ENCODE data around the gene SHKBP1.
A peak's percentile ranks its signal among the peaks of the same experiment; 100 is the strongest.
"Not testable (repeated sequence)": the region's sequence is repeated elsewhere in the genome, so short reads cannot be mapped to it uniquely, and the experiment has no call there.

SHKBP1 gene

DNA sequence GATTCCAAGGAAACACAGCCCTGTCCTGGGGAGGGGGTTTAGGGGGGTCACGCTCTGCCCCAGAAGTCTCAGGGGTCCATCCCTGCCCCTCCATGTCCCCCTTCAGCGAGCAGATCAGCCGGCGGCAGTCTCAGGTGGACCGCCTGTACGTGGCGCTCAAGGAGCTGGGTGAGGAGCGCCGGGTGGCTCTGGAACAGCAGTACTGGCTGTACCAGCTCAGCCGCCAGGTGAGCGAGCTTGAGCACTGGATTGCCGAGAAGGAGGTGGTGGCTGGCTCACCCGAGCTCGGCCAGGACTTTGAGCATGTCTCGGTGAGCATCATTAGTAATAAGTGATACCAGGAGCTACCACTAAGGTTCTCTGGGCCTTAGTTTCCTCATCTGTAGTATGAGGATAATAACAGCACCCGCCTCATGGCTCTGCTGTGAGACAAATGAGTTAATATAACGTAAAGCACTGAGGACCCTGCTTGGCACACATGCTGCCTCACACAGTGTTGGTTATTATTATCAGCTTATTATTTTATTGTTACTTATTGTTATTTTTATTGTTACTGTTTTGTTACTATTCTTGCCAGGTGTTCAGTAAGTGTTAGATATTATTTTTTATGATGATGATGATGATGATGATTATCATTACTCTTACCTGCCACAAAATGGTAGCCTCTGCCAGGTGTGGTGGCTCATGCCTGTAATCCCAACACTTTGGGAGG lies 20.5 kb upstream of the SHKBP1 start:
- no peak for DNase-seq

DNA sequence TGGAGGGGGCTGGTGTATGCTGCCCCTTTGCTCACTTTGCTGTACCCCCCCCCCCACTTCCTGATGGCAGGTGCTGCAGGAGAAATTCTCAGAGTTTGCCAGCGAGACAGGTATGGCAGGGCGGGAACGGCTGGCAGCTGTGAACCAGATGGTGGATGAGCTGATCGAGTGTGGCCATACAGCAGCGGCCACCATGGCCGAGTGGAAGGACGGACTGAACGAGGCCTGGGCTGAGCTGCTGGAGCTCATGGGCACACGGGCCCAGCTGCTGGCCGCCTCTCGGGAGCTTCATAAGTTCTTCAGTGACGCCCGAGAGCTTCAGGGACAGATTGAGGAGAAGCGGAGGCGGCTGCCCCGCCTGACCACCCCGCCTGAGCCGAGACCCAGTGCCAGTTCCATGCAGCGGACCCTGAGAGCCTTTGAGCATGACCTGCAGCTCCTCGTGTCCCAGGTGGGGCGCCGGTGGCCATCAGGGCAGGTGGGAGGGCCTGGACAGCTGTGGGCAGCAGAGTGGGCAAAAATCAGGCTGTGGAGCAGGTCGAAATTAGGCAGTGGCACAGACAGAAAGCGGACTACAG lies 19.6 kb upstream of the SHKBP1 start:
- DNase-seq: no peak

DNA sequence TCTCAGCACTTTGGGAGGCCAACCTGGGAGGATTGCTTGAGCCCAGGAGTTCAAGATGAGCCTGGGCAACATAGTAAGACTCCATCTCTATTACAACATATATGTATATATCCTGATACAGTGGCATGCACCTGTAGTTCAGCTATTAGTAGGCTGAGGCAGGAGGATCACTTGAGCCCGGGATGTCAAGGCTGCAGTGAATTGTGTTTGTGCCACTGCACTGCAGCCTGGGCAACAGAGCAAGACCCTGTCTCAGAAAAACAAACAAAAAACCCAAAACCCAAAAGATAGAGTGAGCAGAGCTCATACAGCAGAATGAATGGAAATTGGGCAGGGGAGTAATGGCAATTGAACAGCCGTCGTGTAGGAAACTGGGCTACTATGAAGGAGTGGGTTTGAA lies 17.3 kb upstream of the SHKBP1 start:
- DNase-seq: no peak

DNA sequence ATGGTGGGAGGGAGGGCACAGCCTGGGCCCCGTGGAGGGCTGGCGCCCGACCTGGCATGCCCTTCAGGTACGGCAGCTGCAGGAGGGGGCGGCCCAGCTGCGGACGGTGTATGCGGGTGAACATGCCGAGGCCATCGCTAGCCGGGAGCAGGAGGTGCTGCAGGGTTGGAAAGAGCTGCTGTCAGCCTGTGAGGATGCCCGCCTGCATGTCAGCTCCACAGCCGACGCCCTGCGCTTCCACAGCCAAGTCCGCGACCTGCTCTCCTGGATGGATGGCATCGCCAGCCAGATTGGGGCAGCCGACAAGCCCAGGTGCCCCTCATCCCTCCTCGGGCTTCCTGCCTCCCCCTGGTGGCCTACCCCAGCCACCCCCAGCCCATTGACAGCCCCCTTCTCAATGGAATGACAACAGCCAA lies 16.6 kb upstream of the SHKBP1 start:
- DNase-seq: no peak

DNA sequence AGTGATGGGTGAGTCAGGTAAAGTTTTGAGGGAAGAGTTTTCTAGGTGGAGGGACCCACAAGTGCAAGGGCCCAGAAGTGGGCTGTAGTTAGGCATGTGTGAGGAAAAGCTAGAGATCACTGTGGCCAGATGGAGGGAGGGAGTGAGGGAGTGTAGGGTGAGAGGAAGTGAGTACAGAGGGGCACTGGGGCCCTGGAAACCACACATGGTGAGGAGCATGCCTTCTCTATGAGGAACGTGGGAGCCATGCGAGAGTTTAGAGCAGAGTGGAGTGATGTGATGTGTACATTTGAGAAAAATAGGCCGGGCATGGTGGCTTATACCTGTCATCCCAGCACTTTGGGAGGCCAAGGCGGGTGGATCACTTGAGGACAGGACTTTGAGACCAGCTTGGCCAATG lies 14.7 kb upstream of the SHKBP1 start:
- no peak for DNase-seq

DNA sequence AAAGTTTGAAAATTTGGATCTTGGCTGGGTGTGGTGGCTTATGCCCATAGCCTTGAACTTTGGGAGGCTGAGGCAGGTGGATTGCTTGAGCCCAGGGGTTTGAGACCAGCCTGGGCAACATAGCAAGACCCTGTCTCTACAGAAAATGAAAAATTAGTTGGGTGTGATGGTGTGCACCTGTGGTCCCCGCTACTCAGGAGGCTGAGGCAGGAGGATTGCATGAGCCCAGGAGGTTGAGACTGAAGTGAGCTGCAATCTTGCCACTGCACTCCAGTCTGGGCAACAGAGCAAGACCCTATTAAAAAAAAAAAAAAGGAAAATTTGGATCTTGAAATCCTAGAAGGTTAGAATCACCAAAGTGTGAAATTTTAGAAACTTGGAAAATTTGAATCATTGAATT lies 12.1 kb upstream of the SHKBP1 start:
- DNase-seq: not testable (repeated sequence)

DNA sequence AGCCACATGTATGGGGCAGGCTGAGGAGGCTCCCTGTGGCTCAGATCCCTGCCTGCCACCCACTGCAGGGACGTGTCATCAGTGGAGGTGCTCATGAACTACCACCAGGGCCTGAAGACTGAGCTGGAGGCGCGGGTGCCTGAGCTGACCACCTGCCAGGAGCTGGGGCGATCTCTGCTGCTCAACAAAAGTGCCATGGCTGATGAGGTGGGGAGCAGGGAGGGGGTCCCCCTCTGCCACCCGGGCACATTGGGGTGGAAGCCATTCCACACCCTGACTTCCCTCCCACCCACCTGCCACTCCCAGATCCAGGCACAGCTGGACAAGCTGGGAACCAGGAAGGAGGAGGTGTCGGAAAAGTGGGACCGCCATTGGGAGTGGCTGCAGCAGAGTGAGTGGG lies 11.3 kb upstream of the SHKBP1 start:
- no peak for DNase-seq

DNA sequence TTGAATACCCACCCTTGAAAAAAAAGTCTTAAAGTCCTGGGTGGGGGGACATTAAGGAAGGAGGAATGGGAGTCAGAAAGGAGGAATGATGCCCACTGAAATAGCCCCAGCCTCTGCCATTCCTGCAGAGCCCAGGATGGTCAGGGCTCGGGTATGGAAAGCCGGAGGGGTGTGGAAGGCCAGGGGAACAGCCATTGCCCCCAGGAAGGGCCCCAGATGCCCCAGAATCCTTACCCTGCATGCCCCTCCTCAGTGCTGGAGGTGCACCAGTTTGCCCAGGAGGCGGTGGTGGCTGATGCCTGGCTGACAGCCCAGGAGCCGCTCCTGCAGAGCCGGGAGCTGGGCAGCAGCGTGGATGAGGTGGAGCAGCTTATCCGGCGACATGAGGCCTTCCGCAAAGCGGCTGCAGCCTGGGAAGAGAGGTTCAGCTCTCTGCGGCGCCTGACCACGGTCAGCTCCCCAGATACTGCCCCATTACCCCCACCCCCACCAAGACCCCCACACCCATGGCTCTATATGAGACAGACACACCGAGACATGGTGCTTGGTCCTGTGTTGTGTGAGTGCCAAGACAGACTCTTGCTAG lies 10.7 kb upstream of the SHKBP1 start:
- DNase-seq: no peak

DNA sequence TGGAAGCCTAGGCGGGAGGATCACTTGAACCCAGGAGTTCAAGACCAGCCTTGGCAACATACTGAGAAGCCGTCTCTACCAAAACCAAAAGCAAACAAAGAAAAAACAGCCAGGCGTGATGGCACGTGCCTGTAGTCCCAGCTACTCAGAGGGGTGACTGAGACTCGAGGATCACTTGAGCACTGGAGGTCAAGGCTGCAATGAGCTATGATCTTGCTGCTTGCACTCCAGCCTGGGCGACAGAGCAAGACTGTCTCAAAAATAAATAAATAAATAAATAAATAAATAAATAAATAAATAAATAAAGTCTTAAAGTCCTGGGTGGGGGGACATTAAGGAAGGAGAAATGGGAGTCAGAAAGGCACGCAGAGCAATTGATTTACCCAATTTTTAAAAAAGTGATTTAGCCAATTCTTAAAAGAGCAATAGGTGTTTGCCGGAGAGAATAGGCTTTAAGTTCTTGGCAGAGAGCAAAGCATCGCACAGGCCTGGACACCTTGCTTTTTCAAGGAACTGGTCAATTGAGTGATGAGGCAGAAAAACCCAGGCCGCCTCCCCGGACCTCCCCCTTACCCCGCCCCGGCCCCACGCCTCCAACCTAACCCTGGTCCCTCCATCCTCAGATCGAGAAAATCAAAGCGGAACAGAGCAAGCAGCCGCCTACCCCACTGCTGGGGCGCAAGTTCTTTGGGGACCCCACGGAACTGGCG lies 9.5 kb upstream of the SHKBP1 start:
- DNase-seq: peak in 1 of 2 donors; percentile 22

DNA sequence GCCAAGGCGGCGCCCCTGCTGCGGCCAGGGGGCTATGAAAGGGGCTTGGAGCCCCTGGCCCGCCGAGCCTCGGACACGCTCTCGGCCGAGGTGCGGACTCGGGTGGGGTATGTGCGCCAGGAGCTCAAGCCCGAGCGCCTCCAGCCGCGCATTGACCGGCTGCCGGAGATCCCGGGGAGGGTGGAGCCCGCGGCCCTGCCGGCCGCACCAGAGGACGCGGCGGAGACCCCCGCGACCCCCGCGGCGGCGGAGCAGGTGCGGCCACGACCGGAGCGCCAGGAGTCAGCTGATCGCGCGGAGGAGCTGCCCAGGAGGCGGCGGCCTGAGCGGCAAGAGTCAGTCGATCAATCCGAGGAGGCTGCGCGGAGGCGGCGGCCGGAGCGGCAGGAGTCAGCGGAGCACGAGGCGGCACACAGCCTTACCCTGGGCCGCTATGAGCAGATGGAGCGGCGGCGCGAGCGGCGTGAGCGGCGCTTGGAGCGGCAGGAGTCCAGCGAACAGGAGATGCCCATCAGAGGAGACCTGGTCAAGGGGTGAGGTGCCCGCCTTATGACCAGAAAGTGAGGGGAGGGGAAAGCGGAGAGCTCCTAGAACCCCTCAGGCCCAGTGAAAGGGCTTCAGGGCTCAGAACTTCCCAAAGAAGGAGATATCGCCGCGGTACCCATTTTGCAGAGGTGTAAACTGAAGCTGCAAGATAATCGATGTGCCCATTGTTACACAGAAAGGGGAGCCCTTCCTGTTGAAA lies 8.8 kb upstream of the SHKBP1 start:
- DNase-seq: peak in 1 of 2 donors; percentile 33

DNA sequence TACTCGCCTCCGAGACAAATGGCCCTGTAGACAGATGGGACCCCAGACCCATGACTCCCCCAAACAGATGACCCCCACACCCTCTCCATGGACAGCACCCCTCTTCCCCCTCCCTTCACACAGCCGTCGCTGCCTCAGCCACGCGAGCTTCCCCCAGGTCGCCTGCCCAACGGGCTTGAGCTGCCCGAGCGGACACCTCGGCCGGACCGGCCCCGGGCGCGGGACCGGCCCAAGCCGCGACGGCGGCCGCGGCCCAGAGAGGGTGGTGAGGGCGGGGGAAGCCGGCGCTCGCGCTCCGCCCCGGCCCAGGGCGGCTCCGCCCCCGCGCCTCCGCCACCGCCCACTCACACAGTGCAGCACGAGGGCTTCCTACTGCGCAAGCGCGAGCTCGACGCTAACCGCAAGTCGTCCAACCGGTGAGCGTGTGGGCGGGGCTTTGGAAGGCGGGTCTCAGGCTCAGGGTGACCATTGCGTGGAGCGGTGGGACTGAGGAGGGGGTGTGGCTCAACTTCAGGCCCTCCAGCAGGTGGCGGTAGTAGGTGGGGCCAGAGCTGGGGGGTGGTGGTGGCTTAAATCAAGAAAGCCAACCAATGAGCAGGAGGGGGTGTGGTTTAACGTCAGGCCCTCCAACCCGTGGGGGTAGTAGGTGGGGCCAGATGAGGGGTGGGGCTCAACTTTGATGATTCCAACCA lies 6.2 kb upstream of the SHKBP1 start:
- DNase-seq: peak; percentile 99

DNA sequence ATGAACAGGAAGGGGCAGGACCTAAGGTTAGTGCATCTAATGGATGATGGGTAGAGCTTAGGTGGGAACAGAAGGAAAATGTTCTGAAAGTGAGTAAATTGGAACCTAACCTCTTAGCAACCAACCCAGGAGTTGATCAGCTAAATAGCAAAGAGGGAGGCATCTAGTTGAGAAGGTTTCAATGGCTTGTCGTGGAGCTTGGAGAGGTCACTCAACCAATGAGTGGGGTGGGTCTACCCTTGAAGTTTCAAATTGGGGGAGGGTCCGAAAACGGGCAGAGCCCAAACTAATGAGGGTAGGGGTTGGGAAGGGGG lies 5.7 kb upstream of the SHKBP1 start:
- no peak for DNase-seq

DNA sequence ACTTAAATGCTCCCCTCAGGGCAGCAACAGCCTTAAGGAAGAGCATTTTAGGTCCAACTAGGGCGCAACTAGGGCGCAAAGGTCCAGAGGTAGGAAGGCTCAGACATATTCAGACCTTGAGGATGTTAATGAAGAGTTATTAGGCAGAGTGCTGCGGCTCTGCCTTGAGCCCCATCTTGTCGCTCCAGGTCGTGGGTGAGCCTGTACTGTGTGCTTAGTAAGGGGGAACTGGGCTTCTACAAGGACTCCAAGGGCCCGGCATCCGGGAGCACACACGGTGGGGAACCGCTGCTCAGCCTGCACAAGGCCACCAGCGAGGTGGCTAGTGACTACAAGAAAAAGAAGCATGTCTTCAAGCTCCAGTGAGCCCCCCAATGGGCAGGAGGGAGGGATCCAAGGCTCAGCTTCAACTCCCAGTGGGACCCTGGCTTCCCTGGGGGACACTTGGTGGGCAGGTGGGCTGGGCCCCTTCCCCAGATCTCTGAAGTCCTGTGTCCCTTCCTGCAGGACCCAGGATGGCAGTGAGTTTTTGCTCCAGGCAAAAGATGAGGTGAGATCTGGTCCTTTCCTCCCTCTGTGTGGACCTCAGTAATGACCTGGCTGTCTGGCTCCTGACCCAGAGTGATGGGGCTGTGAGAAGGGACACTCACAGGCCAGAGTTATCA lies 4.7 kb upstream of the SHKBP1 start:
- no peak for DNase-seq

DNA sequence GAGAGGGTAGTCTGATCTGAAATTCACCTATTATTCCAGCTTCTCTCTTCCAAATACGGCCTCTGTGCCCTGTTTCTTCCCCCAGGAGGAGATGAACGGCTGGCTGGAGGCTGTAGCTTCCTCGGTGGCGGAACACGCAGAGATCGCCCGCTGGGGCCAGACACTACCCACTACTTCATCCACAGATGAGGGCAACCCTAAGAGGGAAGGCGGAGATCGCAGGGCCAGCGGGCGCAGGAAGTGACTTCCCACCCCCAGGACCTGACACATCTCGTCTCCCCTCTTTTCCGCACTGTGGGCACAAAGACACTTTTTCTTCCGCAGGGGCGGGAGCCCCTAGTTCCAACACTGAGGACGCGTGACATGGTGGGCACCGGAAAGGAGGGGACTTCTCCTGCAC lies 1.3 kb upstream of the SHKBP1 start:
- no peak for DNase-seq

DNA sequence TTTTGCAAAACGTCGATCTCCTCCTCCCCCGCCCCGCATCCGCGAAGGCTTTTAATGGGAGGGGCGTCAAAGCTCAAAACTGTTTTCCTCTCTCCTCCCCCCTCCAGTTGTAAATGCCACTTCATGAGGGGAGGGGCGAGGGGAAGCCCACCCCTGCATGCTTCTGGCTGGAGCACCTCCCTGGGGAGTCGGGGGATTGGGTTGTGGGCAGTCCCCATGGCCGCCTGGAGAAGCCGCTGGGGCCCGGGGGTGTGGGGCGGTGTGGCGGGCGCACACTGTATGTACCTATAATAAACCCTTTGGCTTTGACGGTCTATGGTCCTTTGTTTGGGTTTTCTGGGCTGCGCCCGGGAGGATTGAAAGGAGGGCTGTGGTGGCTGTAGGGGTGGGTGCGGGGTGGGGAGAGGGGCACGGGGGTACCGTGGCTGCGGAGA lies 505 bp upstream of the SHKBP1 start:
- no peak for DNase-seq

DNA sequence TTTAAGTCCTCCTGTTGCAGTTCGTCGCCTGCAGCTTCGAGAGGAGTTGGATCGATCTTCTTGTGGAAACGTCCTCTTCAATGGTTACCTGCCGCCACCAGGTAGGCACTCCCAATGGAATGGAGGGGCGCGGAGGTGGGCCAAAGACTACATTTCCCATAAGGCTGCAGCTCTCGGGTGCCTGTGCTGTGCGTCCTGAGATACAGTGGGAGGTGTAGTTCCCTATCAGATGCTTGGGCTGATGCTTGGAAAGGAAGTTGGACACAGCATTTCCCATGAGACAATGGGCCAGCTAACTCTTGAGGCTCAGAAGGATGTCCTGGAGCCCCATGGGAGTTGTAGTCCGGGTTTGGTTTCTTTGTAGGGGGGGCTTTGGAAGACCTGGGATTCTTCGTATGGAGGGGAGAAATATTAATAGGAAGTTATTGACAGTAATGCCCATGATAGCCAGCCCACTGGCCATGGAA lies 1.8 kb downstream of the SHKBP1 start:
- DNase-seq: peak; percentile 90 to 91

DNA sequence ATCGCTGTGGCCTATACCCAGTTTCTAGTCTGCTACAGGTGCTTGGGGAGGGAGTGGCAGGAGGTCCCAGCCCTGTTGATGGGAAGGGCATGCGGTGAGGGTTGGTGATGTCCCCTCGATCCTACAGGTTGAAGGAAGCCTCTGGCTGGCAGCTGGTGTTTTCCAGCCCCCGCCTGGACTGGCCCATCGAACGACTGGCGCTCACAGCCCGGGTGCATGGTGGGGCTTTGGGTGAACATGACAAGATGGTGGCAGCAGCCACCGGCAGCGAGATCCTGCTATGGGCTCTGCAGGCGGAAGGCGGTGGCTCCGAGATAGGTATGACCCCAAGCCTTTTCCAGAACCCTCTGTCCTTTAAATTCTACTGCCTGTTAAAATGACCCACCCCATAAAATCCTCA lies 3.9 kb downstream of the SHKBP1 start:
- DNase-seq: no peak

DNA sequence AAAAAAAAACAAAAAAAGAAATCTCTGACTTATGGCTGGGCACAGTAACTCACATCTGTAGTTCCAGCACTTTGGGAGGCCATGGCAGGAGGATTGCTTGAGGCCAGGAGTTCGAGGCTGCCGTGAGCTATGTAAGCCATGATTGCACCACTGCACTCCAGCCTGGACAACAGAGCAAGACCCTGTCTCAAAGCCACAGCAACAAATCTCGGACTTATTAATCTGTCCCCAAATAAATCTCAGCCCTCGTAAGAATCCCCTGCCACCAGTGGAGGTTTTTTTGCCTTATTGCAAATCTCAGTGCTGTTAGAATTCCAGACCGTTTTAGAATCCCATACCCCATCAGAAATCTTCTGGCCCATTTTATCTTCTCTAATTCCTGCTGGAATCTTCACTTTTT lies 4.9 kb downstream of the SHKBP1 start:
- DNase-seq: no peak

DNA sequence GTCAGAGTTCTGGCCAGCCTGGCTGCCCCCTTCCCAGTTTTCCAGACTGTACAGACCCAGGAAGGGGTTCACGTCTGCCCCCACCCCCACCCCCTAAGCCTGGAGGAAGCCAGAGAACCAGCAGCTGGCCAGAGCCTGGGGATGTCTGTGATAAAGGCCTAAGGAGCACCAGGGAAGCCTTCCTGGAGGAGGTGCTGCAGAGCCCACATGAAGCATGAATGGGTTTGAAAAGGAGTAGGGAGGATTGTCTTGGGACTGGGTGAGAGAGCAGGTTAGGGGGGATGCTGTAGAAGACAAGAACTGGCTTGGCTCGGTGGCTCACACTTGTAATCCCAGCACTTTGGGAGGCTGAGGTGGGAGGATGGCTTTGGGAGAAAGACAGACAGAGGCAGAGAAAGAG lies 5.8 kb downstream of the SHKBP1 start:
- DNase-seq: no peak

DNA sequence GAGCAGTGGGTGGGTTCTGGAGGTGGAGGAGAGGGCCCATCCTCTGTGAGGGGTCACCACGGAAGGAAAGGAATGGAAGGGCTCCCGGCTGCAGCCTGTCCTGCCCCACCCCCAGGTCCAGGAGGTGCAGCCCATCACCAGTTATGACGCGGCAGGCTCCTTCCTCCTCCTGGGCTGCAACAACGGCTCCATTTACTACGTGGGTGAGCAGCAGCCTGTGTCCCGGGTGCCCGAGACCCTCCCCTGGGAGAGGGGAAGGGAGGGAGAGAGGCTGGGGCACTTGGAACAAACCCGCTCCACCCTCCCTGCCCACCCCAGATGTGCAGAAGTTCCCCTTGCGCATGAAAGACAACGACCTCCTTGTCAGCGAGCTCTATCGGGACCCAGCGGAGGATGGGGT lies 6.6 kb downstream of the SHKBP1 start:
- DNase-seq: no peak

DNA sequence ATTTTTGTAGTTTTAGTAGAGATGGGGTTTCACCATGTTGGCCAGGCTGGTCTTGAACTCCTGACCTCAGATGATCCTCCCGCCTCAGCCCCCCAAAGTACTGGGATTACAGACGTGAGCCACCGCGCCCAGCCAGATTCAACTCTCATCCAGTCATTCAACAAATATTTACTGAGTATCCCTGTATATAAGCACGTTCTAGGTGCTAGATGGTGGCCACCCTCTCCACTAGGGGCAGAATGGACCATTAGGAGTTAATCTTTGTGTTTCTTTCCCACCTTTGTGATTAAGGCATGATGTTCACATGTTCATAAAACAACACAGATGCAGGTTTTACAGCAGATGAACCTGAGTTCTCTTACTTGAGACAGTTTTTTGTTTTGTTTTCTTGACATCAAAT lies 7.3 kb downstream of the SHKBP1 start:
- DNase-seq: no peak
